Dedifferentiated amniotic fluid mesenchymal stem cell (primary cell): ENCODE results near the gene KYNU.
"Not testable (repeated sequence)": the region's sequence is repeated elsewhere in the genome, so short reads cannot be mapped to it uniquely, and the experiment has no call there.

Experiments used
- DNase-seq: peaks from one replicate; pipeline ENCODE4 v3.0.0-alpha.2; 2016; ENCODE audit errors: extremely low spot score

Gene KYNU

DNA sequence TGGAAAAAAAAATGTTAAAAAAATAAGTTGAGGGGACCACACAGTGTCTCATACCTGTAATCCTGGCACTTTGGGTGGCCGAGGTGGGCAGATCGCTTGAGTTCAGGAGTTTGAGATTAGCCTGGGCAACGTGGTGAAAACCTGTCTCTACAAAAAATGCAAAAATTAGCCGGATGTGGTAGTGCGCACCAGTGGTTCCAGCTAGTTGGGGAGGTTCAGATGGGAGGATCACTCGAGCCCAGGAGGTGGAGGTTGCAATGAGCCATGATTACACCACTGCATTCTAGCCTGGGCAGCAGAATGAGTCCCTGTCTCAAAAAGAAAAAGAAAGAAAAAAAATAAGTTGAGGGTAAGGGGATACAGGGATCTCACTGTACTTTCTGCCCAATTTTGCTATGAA lies 6.1 kb upstream of the KYNU start:
- no peak for DNase-seq

DNA sequence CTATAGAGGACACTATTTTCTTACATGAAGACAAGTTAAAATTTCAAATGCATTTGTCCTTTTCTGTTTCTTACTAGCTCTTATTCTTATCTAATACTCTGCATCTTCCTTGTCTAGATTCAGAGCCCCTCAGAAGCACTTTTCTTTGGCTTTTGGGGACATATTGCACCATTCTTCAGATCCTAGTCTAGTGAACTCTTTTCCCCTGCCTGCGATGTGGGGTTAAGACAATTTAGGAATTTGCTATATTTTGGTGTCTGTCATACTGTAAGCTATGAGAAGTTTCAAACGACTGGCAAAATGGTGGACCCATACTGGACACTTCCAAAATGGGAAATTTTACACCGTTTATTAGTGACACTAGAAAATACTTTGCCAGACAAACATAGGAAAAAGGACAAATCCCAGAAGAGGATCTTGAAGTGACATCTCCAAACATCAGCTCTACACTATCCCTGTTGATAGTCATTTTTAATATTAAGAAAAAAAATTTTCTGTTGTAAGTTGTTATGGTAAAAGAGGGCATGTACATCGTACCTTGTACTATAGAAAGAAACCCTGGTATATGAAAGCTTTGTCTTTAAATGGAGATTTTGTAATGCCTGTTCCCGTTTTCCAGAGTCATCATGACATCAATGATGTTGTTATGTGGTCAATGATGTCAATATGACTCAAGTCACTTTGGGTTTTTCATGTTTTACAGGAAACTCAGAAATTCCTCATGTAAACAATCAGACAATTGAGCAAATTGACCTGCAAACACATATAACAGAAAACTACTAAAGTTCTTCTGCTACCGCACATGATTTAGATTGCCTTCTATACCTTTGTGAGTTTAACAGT lies 4.4 kb upstream of the KYNU start:
- no peak for DNase-seq

DNA sequence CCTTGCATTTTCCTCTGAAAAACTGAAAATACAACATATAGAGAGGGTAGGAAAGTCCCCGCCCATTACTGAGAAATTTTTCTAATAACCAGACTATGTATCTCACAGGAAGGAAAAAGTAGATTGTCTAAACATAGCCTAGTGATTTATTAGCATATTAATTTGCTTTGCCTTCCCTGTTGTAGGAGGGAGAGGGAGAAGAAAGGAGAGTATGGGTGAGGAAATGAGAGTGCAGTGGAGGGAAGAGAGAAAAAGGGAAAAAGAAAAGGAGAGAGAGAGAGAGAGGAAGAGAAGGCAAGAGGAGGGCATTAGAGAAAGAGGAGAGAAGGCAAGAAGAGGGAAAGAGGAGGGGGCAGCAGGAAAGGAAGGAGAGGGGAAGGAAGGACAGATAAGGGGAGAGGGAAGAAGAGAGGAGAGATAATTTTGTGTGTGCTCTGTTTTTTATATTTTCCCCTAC lies 3.6 kb upstream of the KYNU start:
- DNase-seq = no peak

DNA sequence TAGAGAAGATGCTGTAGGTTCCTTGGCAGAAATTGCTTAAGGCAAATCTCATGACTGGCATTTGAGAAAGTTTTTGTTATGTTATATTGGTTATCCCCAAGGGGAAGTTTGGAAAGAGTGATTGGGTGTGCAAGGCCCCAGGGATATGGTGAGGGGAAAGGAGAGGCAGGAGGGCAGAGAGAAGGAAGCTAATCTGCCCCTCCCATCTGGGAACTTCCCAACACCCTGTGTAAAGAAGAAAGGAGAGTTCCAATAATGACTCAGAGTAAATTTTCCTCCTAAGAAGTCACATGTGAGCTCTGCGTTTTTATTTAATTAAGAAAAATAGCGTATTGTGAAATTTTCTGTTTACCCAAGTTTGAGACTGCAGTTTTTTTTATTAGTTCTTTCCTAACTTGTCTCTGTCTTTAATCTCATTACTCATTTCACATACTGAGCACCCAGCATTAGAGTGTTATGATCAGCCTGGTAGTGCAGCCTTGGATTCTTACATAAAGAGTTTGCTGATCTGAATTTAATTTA lies 3.1 kb upstream of the KYNU start:
- peak; percentile 34 for DNase-seq

DNA sequence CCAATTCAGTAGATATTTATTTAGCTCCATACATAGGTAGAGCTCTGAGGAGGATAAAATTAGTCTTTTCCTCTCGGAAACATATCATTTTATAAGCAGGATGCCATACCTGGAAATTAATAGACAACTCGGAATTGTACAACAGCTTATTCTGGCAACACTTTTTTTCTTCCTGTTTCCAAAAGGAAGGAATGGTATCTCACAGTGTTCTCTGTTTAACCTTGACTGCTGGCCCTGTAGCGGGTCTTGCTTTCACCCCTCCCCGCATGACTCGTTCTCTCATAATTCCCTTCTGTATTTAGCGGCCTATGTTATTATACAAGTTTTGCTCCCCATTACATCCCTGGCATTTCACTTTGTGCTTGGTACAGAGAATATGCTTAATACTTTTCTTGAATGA lies 2.5 kb upstream of the KYNU start:
- DNase-seq = no peak

DNA sequence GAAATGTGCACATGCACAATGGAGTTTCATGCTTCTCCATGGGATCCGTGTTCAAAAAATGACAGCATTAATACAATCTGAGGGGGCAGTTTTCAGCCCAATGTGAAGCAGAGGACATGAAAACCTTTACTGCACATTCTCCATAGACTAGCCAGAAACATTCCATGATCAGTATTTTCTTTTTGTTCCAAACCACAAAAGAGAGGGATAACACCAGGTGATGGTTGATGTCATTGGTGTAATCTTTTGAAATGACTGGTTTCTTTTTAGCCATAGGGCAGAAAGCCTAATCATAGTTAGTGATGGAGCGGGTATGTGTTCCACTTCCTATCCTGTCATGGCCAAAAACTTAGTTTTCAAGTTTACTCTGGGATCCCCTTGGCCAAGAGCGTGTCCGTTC lies 1.8 kb upstream of the KYNU start:
- no peak for DNase-seq

DNA sequence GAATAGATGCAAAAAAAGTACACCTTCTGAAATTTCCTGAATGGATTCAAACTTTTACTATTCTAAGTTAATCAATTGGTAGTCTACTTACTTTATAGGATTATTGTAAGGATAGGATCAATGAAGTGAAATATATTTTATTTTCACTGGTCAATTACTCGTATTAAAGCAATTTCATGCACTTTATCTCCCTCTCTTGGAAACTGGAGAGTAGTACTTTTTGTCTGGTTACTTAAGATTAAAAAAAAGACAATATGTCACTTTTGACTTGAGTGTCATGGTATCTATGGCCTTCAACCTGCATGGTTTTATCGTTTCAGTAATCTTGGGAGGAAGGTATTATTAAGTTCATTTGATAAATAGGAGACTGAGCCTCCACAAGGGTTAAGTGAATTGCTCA lies 1.0 kb upstream of the KYNU start:
- DNase-seq = no peak

DNA sequence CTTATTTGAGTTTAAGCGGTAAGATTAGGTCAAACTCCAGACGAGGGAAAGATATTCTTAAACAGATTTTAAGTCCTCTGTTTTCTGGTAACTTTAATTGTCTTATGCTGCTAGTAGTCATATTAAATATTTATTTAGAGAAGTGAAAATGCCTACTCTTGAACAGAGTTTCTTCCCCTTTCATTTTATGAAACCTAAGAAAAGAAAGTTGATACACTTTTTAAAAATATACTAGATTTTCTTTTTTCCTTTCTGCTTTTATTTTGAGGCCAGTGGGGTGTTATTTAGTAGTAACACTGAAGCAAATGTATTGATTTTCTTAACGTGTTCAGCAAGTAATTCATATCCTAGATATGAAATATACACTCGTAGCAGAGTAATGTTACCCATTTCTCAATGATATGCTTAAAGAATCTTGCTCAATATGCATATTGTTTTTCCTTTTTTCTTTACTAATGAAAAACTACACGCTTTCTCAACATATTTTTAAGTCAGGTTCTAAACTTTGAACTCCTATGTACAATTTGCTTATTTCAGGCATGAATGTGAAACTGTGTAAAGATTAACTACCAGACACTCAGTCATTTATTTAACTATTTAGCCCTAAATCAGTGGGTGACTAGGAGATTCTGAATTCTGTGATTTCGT lies 691 bp downstream of the KYNU start:
- no peak for DNase-seq

DNA sequence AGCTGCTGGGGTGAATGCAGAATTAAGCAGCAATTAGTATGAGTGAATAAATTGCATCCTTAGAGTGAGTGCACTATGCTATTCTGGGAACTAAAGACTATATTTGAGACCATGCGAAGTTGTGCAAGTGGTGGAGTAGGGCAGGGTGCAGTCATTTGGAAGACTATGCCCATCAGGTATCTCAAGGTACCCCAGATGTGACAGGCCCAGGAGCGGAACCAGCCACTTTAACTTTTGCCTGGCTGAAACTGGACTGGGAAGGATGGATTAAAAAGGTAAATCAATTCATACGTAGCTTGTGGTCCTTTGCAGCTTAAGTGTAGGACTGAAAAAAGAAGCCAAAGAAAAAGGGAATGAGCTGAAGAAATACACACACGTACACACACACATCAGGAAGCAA lies 1.7 kb downstream of the KYNU start:
- no peak for DNase-seq

DNA sequence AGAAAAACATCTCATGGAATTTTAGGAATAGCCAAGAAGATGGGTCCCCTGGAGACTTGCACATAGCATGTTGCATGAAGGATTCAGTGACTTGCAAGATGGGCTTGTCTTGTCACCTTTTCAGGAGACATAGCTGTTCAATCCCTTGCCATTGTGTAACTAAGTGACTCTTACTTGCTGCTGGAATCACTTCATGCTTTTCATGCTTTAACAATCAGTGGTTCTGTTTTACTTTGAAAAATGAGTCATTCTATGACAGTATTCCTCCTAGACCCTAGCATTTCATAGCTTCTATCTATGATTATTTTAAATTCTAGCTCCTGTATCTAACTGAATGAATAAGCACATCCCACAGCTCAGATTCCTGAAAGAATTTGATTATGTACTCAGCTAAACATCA lies 2.8 kb downstream of the KYNU start:
- no peak for DNase-seq

DNA sequence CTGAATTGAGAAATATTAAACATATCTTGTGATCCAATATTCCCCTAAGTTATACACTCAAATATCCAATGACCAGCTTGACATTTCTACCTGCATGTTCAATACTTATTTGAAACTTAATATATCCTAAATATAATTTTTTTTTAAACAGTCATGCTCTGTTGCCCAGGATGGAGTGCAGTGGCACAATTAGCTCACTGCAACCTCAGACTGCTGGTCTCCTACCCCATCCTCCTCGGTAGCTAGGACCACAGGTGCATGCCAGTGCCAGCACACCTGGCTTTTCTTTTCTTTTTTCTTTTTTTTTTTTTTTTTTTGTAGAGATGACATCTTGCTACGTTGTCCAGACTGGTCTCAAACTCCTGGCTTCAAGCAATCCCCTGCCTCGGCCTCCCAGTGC lies 4.2 kb downstream of the KYNU start:
- DNase-seq = no peak

DNA sequence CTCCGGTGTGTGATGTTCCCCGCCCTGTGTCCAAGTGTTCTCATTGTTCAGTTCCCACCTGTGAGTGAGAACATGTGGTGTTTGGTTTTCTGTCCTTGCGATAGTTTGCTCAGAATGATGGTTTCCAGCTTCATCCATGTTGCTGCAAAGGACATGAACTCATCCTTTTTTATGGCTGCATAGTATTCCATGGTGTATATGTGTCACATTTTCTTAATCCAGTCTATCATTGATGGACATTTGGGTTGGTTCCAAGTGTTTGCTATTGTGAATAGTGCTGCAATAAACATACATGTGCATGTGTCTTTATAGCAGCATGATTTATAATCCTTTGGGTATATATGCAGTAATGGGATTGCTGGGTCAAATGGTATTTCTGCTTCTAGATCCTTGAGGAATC lies 5.0 kb downstream of the KYNU start:
- DNase-seq = not testable (repeated sequence)

DNA sequence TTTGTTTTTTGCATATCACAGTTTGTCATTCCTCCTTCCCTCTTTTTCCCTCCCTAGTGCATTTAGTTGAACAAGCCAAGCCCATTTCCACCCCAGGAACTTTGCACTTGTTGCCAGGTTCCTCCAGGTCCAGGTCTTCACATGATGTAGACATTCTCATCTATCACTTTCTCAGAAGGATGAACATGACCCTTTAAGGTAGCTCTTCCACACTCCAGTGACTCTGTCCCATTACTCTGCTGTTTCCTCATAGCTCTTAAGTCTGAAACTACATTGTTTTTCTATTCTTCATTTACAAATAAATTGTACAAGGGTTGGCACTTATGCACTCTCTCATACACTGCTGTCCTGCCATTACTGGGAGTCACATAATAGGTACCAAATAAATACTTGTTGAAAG lies 6.1 kb downstream of the KYNU start:
- DNase-seq = no peak

DNA sequence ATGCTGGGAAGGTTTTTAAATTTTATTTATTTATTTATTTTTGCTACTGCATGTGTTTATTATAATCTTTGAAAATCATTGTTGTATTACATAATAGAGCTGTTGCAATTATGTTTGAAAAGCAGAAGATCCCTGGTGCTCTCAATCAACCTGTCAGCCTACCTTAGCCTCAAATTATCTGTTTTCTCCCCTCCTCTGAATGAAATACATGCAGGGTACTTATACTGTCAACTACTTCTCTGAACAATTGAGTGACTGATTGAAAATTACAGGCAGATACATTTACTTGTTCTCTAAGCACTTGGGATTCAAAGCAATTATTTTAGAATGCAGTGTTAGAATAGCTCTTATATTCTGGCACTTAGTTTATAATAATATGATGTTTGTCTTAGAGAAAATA lies 8.1 kb downstream of the KYNU start:
- no peak for DNase-seq

DNA sequence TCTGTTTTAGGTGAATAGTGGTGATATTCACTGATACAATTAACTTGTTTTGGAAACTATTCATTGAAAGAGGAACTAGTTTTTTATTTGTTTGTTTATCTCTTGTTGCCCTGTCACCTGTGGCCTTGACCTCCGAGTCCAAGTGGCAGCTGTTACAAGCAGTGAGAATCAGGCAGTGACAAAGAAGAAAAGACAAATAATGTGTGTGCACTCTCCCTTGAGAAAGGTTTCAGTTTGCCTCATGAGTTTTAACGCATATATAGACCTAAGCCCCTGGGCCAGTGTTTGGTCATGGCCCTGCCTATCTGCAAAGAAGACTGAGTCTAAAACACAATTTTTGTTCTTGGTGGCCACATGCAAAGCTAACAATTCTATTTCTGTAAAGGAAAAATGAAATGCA lies 15.3 kb downstream of the KYNU start:
- DNase-seq = no peak

DNA sequence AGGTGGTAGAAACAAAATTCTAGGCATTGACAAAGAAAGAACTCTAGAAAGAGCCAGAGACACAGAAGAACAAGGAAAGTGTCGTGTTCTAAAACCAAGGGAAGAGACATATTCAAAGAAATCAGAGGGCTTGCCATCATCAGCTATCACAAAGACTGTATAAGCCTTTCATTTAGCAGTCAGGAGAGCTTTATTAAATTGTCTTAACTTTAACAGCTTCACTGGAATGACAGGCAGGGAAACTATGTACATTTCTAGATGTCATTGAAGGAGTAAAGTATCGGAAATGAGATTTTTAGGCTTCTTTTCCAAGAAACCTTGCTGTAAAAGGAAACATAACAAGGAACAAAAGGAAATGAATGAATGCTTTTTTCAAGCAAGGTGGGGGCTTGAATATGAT lies 15.8 kb downstream of the KYNU start:
- DNase-seq = no peak

DNA sequence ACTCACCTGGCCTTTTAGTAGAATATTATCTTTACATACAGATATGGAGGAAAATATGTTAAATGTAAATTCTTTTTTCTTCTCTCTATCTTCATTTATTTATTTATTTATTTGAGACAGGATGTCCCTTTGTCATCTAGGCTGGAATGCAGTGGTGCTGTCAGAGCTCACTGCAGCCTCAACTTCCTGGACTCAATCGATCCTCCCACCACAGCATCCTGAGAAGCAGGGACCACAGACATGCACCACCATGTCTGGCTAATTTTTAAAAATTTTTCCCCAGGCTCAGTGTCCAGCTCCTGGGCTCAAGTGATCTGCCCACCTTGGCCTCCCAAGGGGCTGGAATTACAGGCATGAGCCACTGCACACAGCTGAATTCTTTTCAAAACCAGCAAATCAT lies 20.3 kb downstream of the KYNU start:
- DNase-seq = no peak

DNA sequence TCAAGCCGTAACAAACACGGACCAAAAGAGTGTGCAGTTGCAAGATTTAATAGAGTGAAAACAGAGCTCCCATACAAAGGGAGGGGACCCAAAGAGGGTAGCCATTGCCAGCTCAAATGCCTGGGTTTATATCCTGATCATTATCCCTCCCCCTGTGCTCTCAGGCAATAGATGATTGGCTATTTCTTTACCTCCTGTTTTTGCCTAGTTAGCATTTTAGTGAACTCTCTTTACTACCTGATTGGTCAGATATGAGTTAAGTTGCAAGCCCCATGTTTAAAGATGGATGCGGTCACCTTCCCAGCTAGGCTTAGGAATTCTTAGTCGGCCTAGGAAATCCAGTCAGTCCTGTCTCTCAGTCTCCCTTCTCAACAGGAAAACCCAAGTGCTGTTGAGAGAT lies 22.9 kb downstream of the KYNU start:
- DNase-seq = not testable (repeated sequence)

DNA sequence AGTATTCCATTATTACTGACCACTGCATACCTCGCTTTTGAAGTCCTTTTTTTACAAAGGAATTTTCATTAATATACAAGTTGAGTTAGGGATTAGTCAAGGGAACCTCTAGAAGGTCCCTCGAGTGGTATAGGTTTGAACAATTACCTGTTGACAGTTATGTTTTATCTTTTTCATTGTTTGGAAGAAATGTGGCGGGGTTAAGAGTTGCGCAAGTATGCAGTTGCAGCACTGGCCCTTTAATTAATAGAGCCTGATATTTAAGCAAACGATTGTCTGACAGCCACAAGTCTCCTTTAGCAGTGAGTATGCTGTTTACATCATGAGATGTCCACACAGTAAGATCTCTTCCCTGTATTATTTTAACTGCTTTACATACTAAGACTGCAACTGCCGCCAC lies 24.3 kb downstream of the KYNU start:
- DNase-seq = no peak

DNA sequence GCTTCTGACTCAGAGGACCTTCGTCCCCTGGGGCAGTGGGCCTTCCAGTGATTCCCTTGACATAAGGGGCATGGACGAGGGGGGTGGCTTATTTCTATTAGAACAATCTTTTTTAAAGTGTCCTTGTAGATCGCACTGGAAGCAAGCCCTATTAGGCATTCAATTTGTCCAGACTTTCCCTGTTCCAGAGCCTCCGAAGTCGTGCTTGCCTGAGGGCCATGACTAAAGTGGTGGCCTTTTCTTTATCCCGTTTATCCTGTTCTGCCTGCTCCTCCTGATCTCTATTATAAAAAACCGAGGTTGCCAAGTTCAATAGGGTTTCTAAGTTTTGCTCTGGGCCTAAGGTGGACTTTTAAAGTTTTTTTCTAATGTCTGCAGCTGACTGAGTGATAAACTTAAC lies 26.3 kb downstream of the KYNU start:
- not testable (repeated sequence) for DNase-seq

DNA sequence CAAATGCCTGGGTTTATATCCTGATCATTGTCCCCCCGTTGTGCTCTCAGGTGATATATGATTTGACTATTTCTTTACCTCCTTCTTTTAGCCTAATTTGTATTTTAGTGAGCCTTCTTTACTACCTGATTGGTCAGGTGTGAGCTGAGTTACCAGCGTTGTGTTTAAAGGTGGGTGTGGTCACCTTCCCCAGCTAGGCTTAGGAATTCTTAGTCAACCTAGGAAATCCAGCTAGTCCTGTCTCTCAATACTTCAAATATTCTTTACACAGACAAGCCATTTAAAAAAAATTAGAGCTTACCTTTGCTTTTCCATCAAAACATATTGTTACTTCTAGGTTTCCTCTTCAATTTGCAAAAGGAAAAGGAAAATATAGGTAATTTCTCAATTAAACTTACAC lies 30.2 kb downstream of the KYNU start:
- no peak for DNase-seq

DNA sequence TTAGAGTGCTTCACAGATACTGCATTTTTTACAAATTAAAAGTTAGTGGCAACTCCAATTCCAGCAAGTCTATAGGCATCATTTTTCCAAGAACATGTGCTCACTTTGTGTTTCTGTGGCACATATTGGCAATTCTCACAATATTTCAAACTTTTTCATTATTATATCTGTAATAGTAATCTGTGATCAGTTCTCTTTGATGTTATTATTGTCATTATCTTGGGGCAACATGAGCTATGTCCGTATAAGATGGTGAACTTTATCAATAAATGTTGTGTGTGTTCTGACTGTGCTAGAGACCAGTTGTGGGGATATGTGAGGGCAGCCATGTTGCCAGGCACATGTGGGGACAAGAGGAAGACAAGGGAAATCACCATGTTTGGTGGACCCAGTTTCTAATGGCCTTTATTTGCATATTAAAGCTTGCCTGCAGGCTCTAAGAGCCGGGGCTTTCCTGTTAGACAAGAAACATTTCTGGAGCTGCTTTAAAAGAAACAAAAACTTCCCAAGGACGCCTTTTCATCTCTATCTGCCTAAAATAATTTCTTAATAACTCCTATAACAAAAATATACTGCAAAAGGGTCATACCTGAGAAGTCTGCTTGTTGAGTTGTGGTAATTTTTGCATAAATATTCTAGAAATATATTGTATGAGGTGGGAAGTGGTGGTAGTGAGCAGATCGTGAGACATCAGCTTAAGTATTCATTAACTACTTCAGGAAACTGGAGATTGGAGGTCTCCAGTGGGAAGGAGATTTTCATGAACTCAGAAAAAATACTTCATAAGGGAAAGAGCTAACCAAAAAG lies 37.2 kb downstream of the KYNU start:
- DNase-seq = no peak
